ENCODE measurements around the gene SLC25A6. TPM values are rescaled to one million over a fixed set of nuclear protein-coding genes. Genes with fewer than 3 reads are reported as not detected.

Gene SLC25A6
- total and polyA plus RNA-seq, 2 donors (not counting 3 experiments of a cell fraction or from before 2014, with no cell fraction given): 410 to 1,153 TPM

DNA sequence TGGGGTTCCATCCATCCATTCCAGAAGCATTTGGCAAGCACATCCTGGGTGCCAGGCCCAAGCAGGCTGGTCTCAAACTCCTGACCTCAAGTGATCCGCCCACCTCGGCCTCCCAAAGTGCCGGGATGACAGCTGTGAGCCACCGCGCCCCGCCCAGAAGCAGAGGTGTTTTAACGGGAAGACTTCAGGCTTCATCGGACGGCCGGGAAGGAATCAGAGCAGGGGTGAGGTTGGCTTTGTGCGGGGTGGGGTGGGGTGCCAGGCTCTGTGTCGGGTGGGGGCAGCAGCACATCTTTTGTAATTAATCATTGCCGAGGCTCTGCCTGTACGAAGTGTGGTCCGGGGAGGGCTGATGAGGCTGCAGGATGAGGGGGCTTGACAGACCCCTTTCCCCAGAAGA, 5.1 kb upstream of the SLC25A6 start:
- no peak overlapping the region for H3K27ac ChIP-seq (ENCODE audit: insufficient read depth, low read depth, low read length)
- no peaks in the 10 kb centered on the region for H4K20me1 ChIP-seq (replicated peaks; ENCODE audit: control insufficient read depth, extremely low read depth, insufficient read depth, low read length)
- H3K27me3 ChIP-seq (ENCODE audit: control insufficient read depth in 2 of 2, insufficient read depth in 2 of 2, low read length in 2 of 2): no peaks in the 10 kb centered on the region
- TF ChIP-seq CTCF (IDR thresholded peaks at IDR 0.05; ENCODE audit: extremely low read depth in 1 of 2, insufficient read depth in 1 of 2, low read depth in 1 of 2, low read length in 2 of 2): no peak
- intact Hi-C loops (cut with micrococcal nuclease): no loop called here
- POLR2A ChIA-PET: no interaction called here
- H3K4me3 ChIP-seq (replicated peaks in 1 of 3; ENCODE audit: insufficient read depth in 1 of 3, low read depth in 1 of 3, low read length in 3 of 3): no peak overlapping the region
- H3K9ac ChIP-seq (replicated peaks; ENCODE audit: extremely low read depth, insufficient read depth, low read length): no peak overlapping the region
- no peak overlapping the region for H2AFZ ChIP-seq (ENCODE audit: low read depth, low read length)
- no peaks in the 10 kb centered on the region for H3K9me1 ChIP-seq (replicated peaks; ENCODE audit: control insufficient read depth, extremely low read depth, insufficient read depth, low read length)
- CTCF ChIA-PET: no interaction called here
- DNase-seq (ENCODE audit: low read depth, low spot score) (no peak), FAIRE-seq (no peak)
- peaks cover 3% of the 10 kb centered on the region for H3K4me1 ChIP-seq (ENCODE audit: control insufficient read depth, extremely low read depth, insufficient read depth, low read length)
- H3K9me3 ChIP-seq (replicated peaks; ENCODE audit: control insufficient read depth, insufficient read depth, low read length): no peaks in the 10 kb centered on the region
- H3K79me2 ChIP-seq (ENCODE audit: control insufficient read depth, insufficient read depth, low read length): peaks cover 4% of the 10 kb centered on the region
- dilution Hi-C loops (cut with MboI; ENCODE audit: extremely low pct_ligation_motif_present, low sequenced_read_pairs): no loop called here
- no peak overlapping the region for H3K4me2 ChIP-seq (ENCODE audit: insufficient read depth, low read length)
- H3K36me3 ChIP-seq (ENCODE audit: control insufficient read depth in 2 of 2, extremely low read depth in 1 of 2, insufficient read depth in 2 of 2, low read length in 2 of 2): peaks cover 0 to 6% of the 10 kb centered on the region in 2 experiments
- BruUV-seq (replicated peaks): no TSS peak

GRCh38 chrX:1395646-1396216, 3.8 kb upstream of the SLC25A6 start:
- Histone ChIP-seq H3K4me3 (replicated peaks in 1 of 3; ENCODE audit: insufficient read depth in 1 of 3, low read depth in 1 of 3, low read length in 3 of 3) (no peak overlapping the region), H4K20me1 (replicated peaks; ENCODE audit: control insufficient read depth, extremely low read depth, insufficient read depth, low read length) (peaks cover 3% of the 10 kb centered on the region), H3K4me1 (ENCODE audit: control insufficient read depth, extremely low read depth, insufficient read depth, low read length) (peaks cover 8% of the 10 kb centered on the region), H3K79me2 (ENCODE audit: control insufficient read depth, insufficient read depth, low read length) (peaks cover 12% of the 10 kb centered on the region), H3K27me3 (ENCODE audit: control insufficient read depth in 2 of 2, insufficient read depth in 2 of 2, low read length in 2 of 2) (no peaks in the 10 kb centered on the region), H3K36me3 (ENCODE audit: control insufficient read depth in 2 of 2, extremely low read depth in 1 of 2, insufficient read depth in 2 of 2, low read length in 2 of 2) (peaks cover 0 to 2% of the 10 kb centered on the region in 2 experiments), H2AFZ (ENCODE audit: low read depth, low read length) (no peak overlapping the region), H3K9me3 (replicated peaks; ENCODE audit: control insufficient read depth, insufficient read depth, low read length) (no peaks in the 10 kb centered on the region), H3K27ac (ENCODE audit: insufficient read depth, low read depth, low read length) (no peak overlapping the region), H3K9ac (replicated peaks; ENCODE audit: extremely low read depth, insufficient read depth, low read length) (no peak overlapping the region), H3K4me2 (ENCODE audit: insufficient read depth, low read length) (no peak overlapping the region), H3K9me1 (replicated peaks; ENCODE audit: control insufficient read depth, extremely low read depth, insufficient read depth, low read length) (no peaks in the 10 kb centered on the region)
- intact Hi-C loops (cut with micrococcal nuclease) (no loop called here), dilution Hi-C loops (cut with MboI; ENCODE audit: extremely low pct_ligation_motif_present, low sequenced_read_pairs) (no loop called here)
- DNase-seq (ENCODE audit: low read depth, low spot score) (no peak), FAIRE-seq (no peak)
- ChIA-PET POLR2A (no interaction called here), CTCF (no interaction called here)
- BruUV-seq (replicated peaks): no TSS peak
- TF ChIP-seq POLR2A (IDR thresholded peaks at IDR 0.05; ENCODE audit: low read depth, low read length) (no peak), MYC (IDR thresholded peaks at IDR 0.05; ENCODE audit: low read depth, low read length) (no peak), GATA2 (IDR thresholded peaks at IDR 0.05; ENCODE audit: insufficient read depth, insufficient read length, low read depth, low read length) (no peak), JUN (IDR thresholded peaks at IDR 0.05; ENCODE audit: borderline replicate concordance, insufficient read depth, insufficient read length, low read depth) (no peak), EZH2 (IDR thresholded peaks at IDR 0.05; ENCODE audit: borderline replicate concordance, low read depth, low read length, severe bottlenecking) (no peak)
- TF ChIP-seq, protein P1, sequence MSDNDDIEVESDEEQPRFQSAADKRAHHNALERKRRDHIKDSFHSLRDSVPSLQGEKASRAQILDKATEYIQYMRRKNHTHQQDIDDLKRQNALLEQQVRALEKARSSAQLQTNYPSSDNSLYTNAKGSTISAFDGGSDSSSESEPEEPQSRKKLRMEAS (IDR thresholded peaks at IDR 0.05; ENCODE audit: insufficient read depth, insufficient read length): no peak

Measured in endothelial cell of umbilical vein (primary cell).